ENCODE data around the gene STK10. TPM values are rescaled to one million over a fixed set of nuclear protein-coding genes. Genes with fewer than 3 reads are reported as not detected.

STK10 gene
- total RNA-seq, 2 experiments from 2014 or later = 83.1 to 144 TPM

GRCh38 chr5:171997011-171997410 lies 191.0 kb downstream of the STK10 start:
- ATAC-seq (no peak), DNase-seq (no peak)
- Mint-ChIP-seq H3K4me1 (peaks cover 53% of the 10 kb centered on the region), H3K27ac (no peak overlapping the region), H3K4me3 (no peak overlapping the region), H3K9me3 (ENCODE audit: low read depth) (no peaks in the 10 kb centered on the region), H3K27me3 (no peaks in the 10 kb centered on the region), H3K36me3 (ENCODE audit: low read depth) (peaks cover 43% of the 10 kb centered on the region)
- CTCF ChIA-PET = interaction anchor here (0.7 to 3.8 kb wide), 4 partner anchors 9 to 201 kb away, joined by 3 to 18 read pairs (median 7); partner anchors contain the start of gene FBXW11
- POLR2A ChIA-PET = no interaction called here
- intact Hi-C loops (cut with DNase I, micrococcal nuclease) = no loop called here

GRCh38 chr5:171992813-171993212 lies 195.2 kb downstream of the STK10 start:
- Mint-ChIP-seq H3K36me3 (ENCODE audit: low read depth) (peaks cover 49% of the 10 kb centered on the region), H3K27ac (no peak overlapping the region), H3K4me3 (no peak overlapping the region), H3K9me3 (ENCODE audit: low read depth) (no peaks in the 10 kb centered on the region), H3K27me3 (no peaks in the 10 kb centered on the region), H3K4me1 (peaks cover 48% of the 10 kb centered on the region)
- DNase-seq (no peak), ATAC-seq (no peak)
- intact Hi-C loops (cut with DNase I, micrococcal nuclease) = no loop called here
- ChIA-PET POLR2A (no interaction called here), CTCF (no interaction called here)

GRCh38 chr5:171992305-171992704 lies 195.7 kb downstream of the STK10 start:
- Mint-ChIP-seq H3K27ac (no peak overlapping the region), H3K9me3 (ENCODE audit: low read depth) (no peaks in the 10 kb centered on the region), H3K4me1 (peaks cover 46% of the 10 kb centered on the region), H3K27me3 (no peaks in the 10 kb centered on the region), H3K4me3 (no peak overlapping the region), H3K36me3 (ENCODE audit: low read depth) (peaks cover 51% of the 10 kb centered on the region)
- ChIA-PET POLR2A (no interaction called here), CTCF (interaction anchor here (0.6 kb wide), 1 partner anchor 67 kb away, joined by 3 read pairs; no protein-coding TSS in a partner anchor)
- ATAC-seq = no peak
- intact Hi-C loops (cut with DNase I, micrococcal nuclease) = no loop called here
- DNase-seq = no peak

Other genes with a start within 250 kb of the STK10 start
- gene FBXW11, start 181.6 kb downstream of the STK10 start, total RNA-seq = 10 to 100 TPM; 33.8 to 39.5 TPM
- gene EFCAB9, start 5.9 kb upstream of the STK10 start, total RNA-seq = not detected
- gene UBTD2, start 95.5 kb upstream of the STK10 start, total RNA-seq = 1 to 10 TPM; 6.0 to 6.1 TPM

Measured in activated CD4-positive, alpha-beta T cell treated with anti-CD3 and anti-CD28 coated beads for 36 hours (primary cell).